Measurements from ENCODE around the gene CARNS1. TPM values are rescaled to one million over a fixed set of nuclear protein-coding genes. Genes with fewer than 3 reads are reported as not detected.
A peak's percentile ranks its signal among the peaks of the same experiment; 100 is the strongest.

The CARNS1 gene
- total RNA-seq, 3 donors from 2014 or later (not counting 1 experiment from before 2014, with no cell fraction given) = 25.0 to 29.0 (median 25.0) TPM

DNA sequence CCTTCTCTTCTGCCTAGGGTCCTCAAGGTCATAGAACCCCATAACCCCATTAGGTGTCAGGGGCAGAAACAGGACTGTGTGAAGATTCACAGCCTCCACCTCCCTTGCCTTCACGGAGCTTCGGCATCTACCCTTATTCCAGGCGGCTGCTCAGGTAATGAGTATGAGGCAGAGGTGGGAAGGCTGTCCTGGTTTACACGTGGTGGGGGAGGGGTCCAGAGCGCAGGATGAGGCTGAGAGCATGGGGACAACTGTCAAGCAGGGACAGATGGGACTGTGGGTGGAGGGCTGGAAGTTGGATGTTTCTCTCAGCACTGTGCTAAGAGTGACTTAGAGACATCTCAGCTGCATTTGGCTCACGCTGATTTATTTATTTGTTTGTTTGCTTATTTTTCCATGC lies 28.0 kb upstream of the CARNS1 start:
- no peak for ATAC-seq
- TF ChIP-seq, protein P1, sequence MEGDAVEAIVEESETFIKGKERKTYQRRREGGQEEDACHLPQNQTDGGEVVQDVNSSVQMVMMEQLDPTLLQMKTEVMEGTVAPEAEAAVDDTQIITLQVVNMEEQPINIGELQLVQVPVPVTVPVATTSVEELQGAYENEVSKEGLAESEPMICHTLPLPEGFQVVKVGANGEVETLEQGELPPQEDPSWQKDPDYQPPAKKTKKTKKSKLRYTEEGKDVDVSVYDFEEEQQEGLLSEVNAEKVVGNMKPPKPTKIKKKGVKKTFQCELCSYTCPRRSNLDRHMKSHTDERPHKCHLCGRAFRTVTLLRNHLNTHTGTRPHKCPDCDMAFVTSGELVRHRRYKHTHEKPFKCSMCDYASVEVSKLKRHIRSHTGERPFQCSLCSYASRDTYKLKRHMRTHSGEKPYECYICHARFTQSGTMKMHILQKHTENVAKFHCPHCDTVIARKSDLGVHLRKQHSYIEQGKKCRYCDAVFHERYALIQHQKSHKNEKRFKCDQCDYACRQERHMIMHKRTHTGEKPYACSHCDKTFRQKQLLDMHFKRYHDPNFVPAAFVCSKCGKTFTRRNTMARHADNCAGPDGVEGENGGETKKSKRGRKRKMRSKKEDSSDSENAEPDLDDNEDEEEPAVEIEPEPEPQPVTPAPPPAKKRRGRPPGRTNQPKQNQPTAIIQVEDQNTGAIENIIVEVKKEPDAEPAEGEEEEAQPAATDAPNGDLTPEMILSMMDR (IDR thresholded peaks at IDR 0.05) = no peak
- Mint-ChIP-seq H3K4me3 (no peak overlapping the region), H3K27ac (no peak overlapping the region), H3K9me3 (no peaks in the 10 kb centered on the region), H3K4me1 (peaks cover 14 to 29% of the 10 kb centered on the region in 2 donors), H3K27me3 (ENCODE audit: low read depth in 2 of 2) (peaks cover 7 to 8% of the 10 kb centered on the region in 2 donors), H3K36me3 (no peaks in the 10 kb centered on the region)
- H3K27ac ChIP-seq (ENCODE audit: low read length) = no peak overlapping the region
- no peak for DNase-seq
- intact Hi-C loops (cut with micrococcal nuclease) = no loop called here
- WGBS (ENCODE audit: insufficient coverage) = 77% methylated on average over 4 of the region's 6 CpGs
- no peaks in the 10 kb centered on the region for H3K36me3 ChIP-seq (ENCODE audit: control insufficient read depth, insufficient read depth, low read length)
- H3K4me3 ChIP-seq (ENCODE audit: low read length) = no peak overlapping the region
- no peaks in the 10 kb centered on the region for H3K27me3 ChIP-seq (ENCODE audit: control insufficient read depth, insufficient read depth, low read length)
- no peaks in the 10 kb centered on the region for H3K9me3 ChIP-seq (ENCODE audit: control insufficient read depth, insufficient read depth, low read length)
- H3K4me1 ChIP-seq (ENCODE audit: control insufficient read depth, insufficient read depth, low read length) = peaks cover 19% of the 10 kb centered on the region

DNA sequence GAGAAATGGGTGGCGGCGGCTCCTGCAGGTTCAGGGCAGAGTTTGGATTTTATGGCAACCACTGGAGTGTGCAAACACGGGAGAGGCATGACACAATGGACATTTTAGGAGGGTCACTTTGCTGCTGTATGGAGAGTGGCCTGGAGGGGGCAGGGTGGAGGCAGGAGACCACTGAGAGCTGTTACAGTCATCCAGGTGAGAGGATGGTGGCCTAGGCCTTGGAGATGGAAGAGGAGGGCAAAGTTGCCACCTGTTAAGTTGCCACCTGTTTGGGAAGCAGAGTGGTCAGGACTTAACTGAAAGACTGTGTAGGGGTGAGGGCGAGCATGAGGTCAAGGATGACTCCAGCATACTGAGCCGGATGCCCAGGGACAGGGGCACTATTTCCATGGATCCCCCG lies 26.0 kb upstream of the CARNS1 start:
- TF ChIP-seq, protein P1 (IDR thresholded peaks at IDR 0.05) = peak; percentile 48
- Mint-ChIP-seq H3K27me3 (ENCODE audit: low read depth in 2 of 2) (peaks cover 7 to 8% of the 10 kb centered on the region in 2 donors), H3K4me3 (peak overlapping the region; percentile 85), H3K36me3 (no peaks in the 10 kb centered on the region), H3K4me1 (peaks cover 22 to 42% of the 10 kb centered on the region in 2 donors), H3K9me3 (no peaks in the 10 kb centered on the region), H3K27ac (peak overlapping the region; percentile 84 to 85)
- Histone ChIP-seq H3K4me1 (ENCODE audit: control insufficient read depth, insufficient read depth, low read length) (peaks cover 20% of the 10 kb centered on the region), H3K27ac (ENCODE audit: low read length) (no peak overlapping the region), H3K4me3 (ENCODE audit: low read length) (no peak overlapping the region), H3K9me3 (ENCODE audit: control insufficient read depth, insufficient read depth, low read length) (no peaks in the 10 kb centered on the region), H3K36me3 (ENCODE audit: control insufficient read depth, insufficient read depth, low read length) (peaks cover 4% of the 10 kb centered on the region), H3K27me3 (ENCODE audit: control insufficient read depth, insufficient read depth, low read length) (no peaks in the 10 kb centered on the region)
- WGBS (ENCODE audit: insufficient coverage) = 81% methylated on average over 6 of the region's 6 CpGs
- ATAC-seq (peak; percentile 35 to 49 (median 47)), DNase-seq (peak; percentile 50 to 73)
- intact Hi-C loops (cut with micrococcal nuclease) = loop anchor here (1.0 kb wide), 1 partner anchor 117 kb away; no protein-coding TSS in a partner anchor

DNA sequence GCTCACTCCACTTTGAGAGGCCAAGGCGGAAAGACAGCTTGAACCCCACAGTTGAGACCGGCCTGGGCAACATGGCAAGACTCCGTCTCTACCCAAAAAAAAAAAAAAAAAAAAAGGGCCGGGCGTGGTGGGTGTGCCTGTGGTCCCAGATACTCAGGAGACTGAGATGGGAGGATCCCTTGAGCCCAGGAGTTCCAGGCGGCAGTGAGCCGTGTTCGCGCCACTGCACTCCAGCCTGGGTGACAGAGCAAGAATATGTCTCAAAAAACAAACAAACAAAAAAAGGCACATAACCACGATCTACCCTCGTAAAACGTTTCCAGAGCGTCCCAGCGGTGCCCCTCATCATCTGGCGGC lies 24.6 kb upstream of the CARNS1 start:
- Mint-ChIP-seq H3K27ac (peak overlapping the region; percentile 87 to 88), H3K36me3 (no peaks in the 10 kb centered on the region), H3K4me3 (peak overlapping the region; percentile 87), H3K9me3 (no peaks in the 10 kb centered on the region), H3K27me3 (ENCODE audit: low read depth in 2 of 2) (peaks cover 0 to under 1% of the 10 kb centered on the region in 2 donors), H3K4me1 (peaks cover 22 to 42% of the 10 kb centered on the region in 2 donors)
- ATAC-seq (no peak), DNase-seq (no peak)
- peak overlapping the region; percentile 85 for H3K4me3 ChIP-seq (ENCODE audit: low read length)
- no peaks in the 10 kb centered on the region for H3K9me3 ChIP-seq (ENCODE audit: control insufficient read depth, insufficient read depth, low read length)
- peak overlapping the region; percentile 77 for H3K27ac ChIP-seq (ENCODE audit: low read length)
- H3K27me3 ChIP-seq (ENCODE audit: control insufficient read depth, insufficient read depth, low read length) = no peaks in the 10 kb centered on the region
- WGBS (ENCODE audit: insufficient coverage) = 21% methylated on average over 12 of the region's 15 CpGs
- peaks cover 20% of the 10 kb centered on the region for H3K4me1 ChIP-seq (ENCODE audit: control insufficient read depth, insufficient read depth, low read length)
- intact Hi-C loops (cut with micrococcal nuclease) = no loop called here
- H3K36me3 ChIP-seq (ENCODE audit: control insufficient read depth, insufficient read depth, low read length) = peaks cover 12% of the 10 kb centered on the region
- TF ChIP-seq, protein P1 (IDR thresholded peaks at IDR 0.05) = no peak
